Duodenal mucosa (tissue), 2 donors: ENCODE data around the gene MGMT.

Experiments used
- H3K27ac ChIP-seq: one replicate; pipeline ENCODE4 v1.7.0; 2013; ENCODE audit warnings: low read depth, low read length
- H3K27me3 ChIP-seq, 2 donors: one replicate each; pipeline ENCODE4 v1.7.0; 2013; ENCODE audit warnings: low read length in 2 of 2, control low read depth in 1 of 2; ENCODE audit not compliant: insufficient read depth in 2 of 2, control insufficient read depth in 1 of 2
- H3K36me3 ChIP-seq, 2 donors: one replicate each; pipeline ENCODE4 v1.7.0; 2013; ENCODE audit warnings: low read length in 2 of 2, control low read depth in 1 of 2; ENCODE audit not compliant: insufficient read depth in 2 of 2, control insufficient read depth in 1 of 2
- H3K4me1 ChIP-seq, 2 donors: one replicate each; pipeline ENCODE4 v1.7.0; 2013; ENCODE audit warnings: low read length in 2 of 2, control low read depth in 1 of 2; ENCODE audit not compliant: insufficient read depth in 2 of 2, control insufficient read depth in 1 of 2
- H3K4me3 ChIP-seq, 2 donors: one replicate each; pipeline ENCODE4 v1.7.0; 2013; ENCODE audit warnings: low read length in 2 of 2, low read depth in 1 of 2
- H3K9ac ChIP-seq, 2 donors: one replicate each; pipeline ENCODE4 v1.7.0; 2013; ENCODE audit warnings: low read length in 2 of 2, low read depth in 1 of 2
- H3K9me3 ChIP-seq, 2 donors: one replicate each; pipeline ENCODE4 v1.7.0; 2013; ENCODE audit warnings: low read length in 2 of 2, control low read depth in 1 of 2; ENCODE audit not compliant: control insufficient read depth in 1 of 2

Gene MGMT

DNA sequence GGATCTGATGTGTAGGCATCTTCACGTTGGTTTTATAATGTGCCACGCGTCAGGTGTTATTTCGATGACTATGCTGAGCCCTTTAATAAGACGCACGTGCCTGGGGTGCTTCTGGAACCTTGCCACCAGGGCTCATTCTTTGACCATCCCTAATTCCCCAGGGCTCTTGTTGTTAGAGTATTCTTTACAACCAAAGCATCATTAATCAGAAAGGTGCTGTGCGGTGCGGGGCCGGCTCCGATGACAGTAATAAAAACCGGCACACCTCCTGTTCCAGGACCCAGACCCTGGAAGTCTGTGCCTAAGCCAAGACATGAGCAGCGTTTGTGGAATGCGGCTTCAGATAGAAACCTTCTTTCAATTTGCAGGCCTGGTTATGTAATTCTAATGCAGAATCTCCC is 58.4 kb downstream of the MGMT start:
- Histone ChIP-seq H3K9ac (no peak overlapping the region), H3K4me3 (no peak overlapping the region), H3K27me3 (no peaks in the 10 kb centered on the region), H3K27ac (no peak overlapping the region), H3K9me3 (no peaks in the 10 kb centered on the region), H3K4me1 (no peaks in the 10 kb centered on the region), H3K36me3 (no peaks in the 10 kb centered on the region)

- H3K9ac ChIP-seq: no peak overlapping the region
Observed at GRCh38 chr10:129526943-129527342, 59.9 kb downstream of the MGMT start.

GRCh38 chr10:129528376-129528978 is 61.4 kb downstream of the MGMT start:
- no peak overlapping the region for H3K9ac ChIP-seq
- no peak overlapping the region for H3K4me3 ChIP-seq
- H3K36me3 ChIP-seq: no peaks in the 10 kb centered on the region
- H3K4me1 ChIP-seq: no peaks in the 10 kb centered on the region
- no peak overlapping the region for H3K27ac ChIP-seq
- no peaks in the 10 kb centered on the region for H3K27me3 ChIP-seq
- no peaks in the 10 kb centered on the region for H3K9me3 ChIP-seq

More at GRCh38 chr10:129526943-129527342, 59.9 kb downstream of the MGMT start:
- no peaks in the 10 kb centered on the region for H3K36me3 ChIP-seq
- H3K4me1 ChIP-seq: no peaks in the 10 kb centered on the region
- H3K27ac ChIP-seq: no peak overlapping the region
- H3K4me3 ChIP-seq: no peak overlapping the region
- H3K9me3 ChIP-seq: no peaks in the 10 kb centered on the region
- H3K27me3 ChIP-seq: no peaks in the 10 kb centered on the region

DNA sequence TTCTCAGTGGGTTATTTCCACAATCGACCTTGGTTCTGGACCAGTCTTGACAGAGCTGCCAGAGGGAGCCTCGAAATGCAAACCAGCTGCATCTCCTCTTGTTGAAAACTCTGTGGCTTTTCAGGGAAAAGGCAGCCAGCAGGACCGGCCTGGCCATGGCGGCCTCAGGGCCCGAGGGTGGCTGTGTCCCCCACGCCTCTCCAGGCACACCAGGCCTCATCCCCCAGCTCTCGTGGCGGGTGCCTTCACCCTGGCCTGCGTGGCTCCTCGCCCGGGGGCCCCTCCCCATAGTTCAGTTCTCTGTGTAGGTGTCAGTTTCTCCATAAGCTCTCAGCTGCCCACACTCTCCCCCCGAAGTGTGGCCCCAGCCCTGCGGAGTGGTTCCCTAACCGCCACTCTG is 63.5 kb downstream of the MGMT start:
- H3K9ac ChIP-seq: no peak overlapping the region
- H3K4me3 ChIP-seq: no peak overlapping the region
- H3K27ac ChIP-seq: no peak overlapping the region
- no peaks in the 10 kb centered on the region for H3K9me3 ChIP-seq
- no peaks in the 10 kb centered on the region for H3K4me1 ChIP-seq
- no peaks in the 10 kb centered on the region for H3K36me3 ChIP-seq
- H3K27me3 ChIP-seq: no peaks in the 10 kb centered on the region

GRCh38 chr10:129531195-129531968 is 64.3 kb downstream of the MGMT start:
- H3K9me3 ChIP-seq: no peaks in the 10 kb centered on the region
- no peak overlapping the region for H3K4me3 ChIP-seq
- peaks cover 0 to 3% of the 10 kb centered on the region in 2 donors for H3K36me3 ChIP-seq
- H3K9ac ChIP-seq: no peak overlapping the region
- H3K4me1 ChIP-seq: no peaks in the 10 kb centered on the region
- H3K27me3 ChIP-seq: no peaks in the 10 kb centered on the region
- no peak overlapping the region for H3K27ac ChIP-seq

DNA sequence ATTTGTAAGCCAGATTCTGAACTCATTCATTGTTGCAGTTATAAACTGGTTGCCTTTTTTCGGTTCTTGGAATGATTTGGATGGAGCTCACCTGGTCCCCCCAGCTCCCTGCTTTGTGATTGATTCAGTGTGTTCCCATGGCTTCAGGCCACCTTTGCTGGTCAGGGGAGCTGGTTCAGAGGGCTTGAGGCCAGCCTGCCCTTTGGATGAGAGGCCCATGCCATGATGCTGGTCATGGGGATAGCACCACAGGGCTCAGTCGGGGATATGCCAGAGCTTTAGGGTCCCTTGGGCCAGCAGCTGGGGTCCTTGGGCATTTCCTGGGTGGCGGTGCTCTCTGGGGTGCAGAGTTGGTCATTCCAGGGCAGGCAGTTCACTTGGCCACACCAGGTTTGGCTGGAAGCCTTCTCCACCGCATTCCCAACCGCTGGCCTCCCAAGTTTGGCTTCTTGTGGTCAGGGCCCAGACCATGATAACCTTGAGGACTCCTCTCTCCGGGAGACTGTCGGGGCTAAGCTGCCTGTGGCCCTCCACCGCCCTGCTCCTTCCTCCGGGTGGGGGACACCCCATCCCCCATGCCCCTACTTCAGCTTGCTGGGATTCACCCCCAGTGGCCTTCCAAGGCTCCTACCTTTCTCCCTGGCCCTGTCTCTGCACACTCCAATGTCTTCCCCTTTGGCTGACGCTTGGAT is 65.1 kb downstream of the MGMT start:
- H3K9me3 ChIP-seq: no peaks in the 10 kb centered on the region
- H3K27ac ChIP-seq: no peak overlapping the region
- no peaks in the 10 kb centered on the region for H3K27me3 ChIP-seq
- H3K9ac ChIP-seq: no peak overlapping the region
- no peaks in the 10 kb centered on the region for H3K4me1 ChIP-seq
- H3K4me3 ChIP-seq: no peak overlapping the region
- H3K36me3 ChIP-seq: peaks cover 0 to 8% of the 10 kb centered on the region in 2 donors

- H3K27ac ChIP-seq: no peak overlapping the region
- H3K27me3 ChIP-seq: no peaks in the 10 kb centered on the region
- H3K36me3 ChIP-seq: peaks cover 0 to 11% of the 10 kb centered on the region in 2 donors
- no peak overlapping the region for H3K4me3 ChIP-seq
- no peak overlapping the region for H3K9ac ChIP-seq
- no peaks in the 10 kb centered on the region for H3K4me1 ChIP-seq
- H3K9me3 ChIP-seq: no peaks in the 10 kb centered on the region
Observed at GRCh38 chr10:129532838-129533237, 65.8 kb downstream of the MGMT start.

- no peak overlapping the region for H3K9ac ChIP-seq
- H3K27me3 ChIP-seq: no peaks in the 10 kb centered on the region
- no peak overlapping the region for H3K27ac ChIP-seq
- H3K4me3 ChIP-seq: no peak overlapping the region
- no peaks in the 10 kb centered on the region for H3K9me3 ChIP-seq
- peaks cover 0 to 11% of the 10 kb centered on the region in 2 donors for H3K36me3 ChIP-seq
- H3K4me1 ChIP-seq: no peaks in the 10 kb centered on the region
Observed at GRCh38 chr10:129533281-129533680, 66.2 kb downstream of the MGMT start.

GRCh38 chr10:129534826-129535225 is 67.8 kb downstream of the MGMT start:
- Histone ChIP-seq H3K27ac (no peak overlapping the region), H3K36me3 (peaks cover 0 to 11% of the 10 kb centered on the region in 2 donors), H3K27me3 (no peaks in the 10 kb centered on the region)

DNA sequence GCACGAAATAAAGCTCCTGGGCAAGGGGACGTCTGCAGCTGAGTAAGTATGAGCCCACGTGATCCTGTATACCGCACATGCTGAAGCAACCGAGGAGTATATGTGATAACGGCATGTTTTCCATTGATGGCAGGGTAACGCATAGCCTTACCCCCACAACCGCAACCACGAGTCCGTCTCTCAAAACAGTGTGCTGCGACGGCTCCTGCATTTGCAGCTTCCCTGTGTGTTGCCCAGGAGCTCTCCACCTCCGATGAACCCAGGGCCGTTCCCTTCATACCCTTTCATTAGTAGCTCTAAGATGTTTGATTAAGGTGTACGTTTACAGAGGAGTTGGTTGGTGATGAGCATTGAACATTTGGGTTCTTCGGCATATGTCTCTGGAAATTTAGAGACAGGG is 69.3 kb downstream of the MGMT start:
- H3K27ac ChIP-seq: no peak overlapping the region
- H3K4me1 ChIP-seq: no peaks in the 10 kb centered on the region
- H3K27me3 ChIP-seq: no peaks in the 10 kb centered on the region
- no peak overlapping the region for H3K4me3 ChIP-seq
- no peak overlapping the region for H3K9ac ChIP-seq
- no peaks in the 10 kb centered on the region for H3K9me3 ChIP-seq
- H3K36me3 ChIP-seq: peaks cover 0 to 11% of the 10 kb centered on the region in 2 donors

More at GRCh38 chr10:129534826-129535225, 67.8 kb downstream of the MGMT start:
- Histone ChIP-seq H3K4me3 (no peak overlapping the region), H3K9me3 (no peaks in the 10 kb centered on the region), H3K4me1 (no peaks in the 10 kb centered on the region), H3K9ac (no peak overlapping the region)
